Transverse colon (tissue), 4 donors: Measurements from ENCODE around the gene HEPACAM. TPM values are rescaled to one million over a fixed set of nuclear protein-coding genes. Genes with fewer than 3 reads are reported as not detected.

Experiments
- DNase-seq: peaks from one replicate; pipeline ENCODE4 v3.0.0-alpha.2; 2019
- H3K27ac ChIP-seq, 4 donors: fragments of 200-600 bp; sonication (generic); 2 replicates each; pipeline ENCODE4 v1.5.1; 2016 to 2018; ENCODE audit warnings: inconsistent platforms in 4 of 4
- H3K27me3 ChIP-seq: fragments of 200-600 bp; sonication (generic); 2 replicates; pipeline ENCODE4 v1.5.1; 2017; ENCODE audit warnings: inconsistent platforms
- H3K36me3 ChIP-seq, 4 donors: fragments of 200-600 bp; sonication (generic); 2 replicates each; pipeline ENCODE4 v1.5.1; 2017 to 2019; ENCODE audit warnings: inconsistent platforms in 4 of 4
- H3K4me1 ChIP-seq, 4 donors: fragments of 200-600 bp; sonication (generic); 2 replicates each; pipeline ENCODE4 v1.5.1; 2017 to 2020; ENCODE audit warnings: inconsistent platforms in 4 of 4
- H3K4me3 ChIP-seq, 4 donors: fragments of 200-600 bp; sonication (generic); 1 replicate in 1 of 4; 2 replicates in 3 of 4; pipeline versions ENCODE4 v1.5.1 to v1.6.1; 2017 to 2019; ENCODE audit warnings: inconsistent platforms in 4 of 4
- H3K9me3 ChIP-seq, 2 donors: fragments of 200-600 bp; sonication (generic); 2 replicates each; pipeline ENCODE4 v1.5.1; 2017 to 2019; ENCODE audit warnings: inconsistent platforms in 2 of 2
- CTCF ChIP-seq, 5 experiments: fragments of 200-600 bp in 3 of 5; fragments of 450-650 bp in 2 of 5; sonication (generic) in 3 of 5; IDR thresholded peaks; 1 replicate in 2 of 5; 2 replicates in 3 of 5; pipeline ENCODE4 v1.5.1; 2016 to 2017; ENCODE audit warnings: antibody characterized with exemption in 5 of 5, inconsistent platforms in 3 of 5, mild to moderate bottlenecking in 2 of 5, moderate library complexity in 1 of 5
- EP300 ChIP-seq: sonication (generic); formaldehyde crosslinking; IDR thresholded peaks from one replicate; pipeline ENCODE4 v1.6.1; 2017; ENCODE audit warnings: antibody characterized with exemption, low read depth
- POLR2A ChIP-seq: fragments of 450-650 bp; IDR thresholded peaks from one replicate; pipeline ENCODE4 v1.6.1; 2016; ENCODE audit warnings: antibody characterized with exemption, mild to moderate bottlenecking, moderate library complexity
- POLR2AphosphoS5 ChIP-seq, 3 donors: sonication (generic); formaldehyde crosslinking; IDR thresholded peaks; one replicate each; pipeline ENCODE4 v1.6.1; 2016; ENCODE audit warnings: antibody characterized with exemption in 3 of 3
- WGBS, 2 donors: methylation state at CpG; one replicate each; pipeline ENCODE4 v1.1.5; 2018; ENCODE audit warnings: low coverage in 1 of 2; 5-methylcytosine and 5-hydroxymethylcytosine counted together
- in situ Hi-C, 4 donors: fragments of 200-750 bp; cut with MboI; loops; one replicate each; pipeline versions ENCODE4 v1.15.0 to v1.15.1; 2017; ENCODE audit warnings: low sequenced_read_pairs in 3 of 4, low pct_ligation_motif_present in 1 of 4, low pct_unique_long_range_greater_than_20kb in 1 of 4
- intact Hi-C: fragments of 100-400 bp; cut with DNase I; formaldehyde crosslinking; loops from one replicate; pipeline ENCODE4 v1.15.1; 2023; ENCODE audit warnings: low total_unique reads
- total RNA-seq, 4 donors: library from RNA; depleted of rRNA; stranded (reverse); fragments of >200 nt; gene quantifications; one replicate each; pipeline ENCODE4 v1.1.0, GENCODE V29; 2016

The HEPACAM gene
- total RNA-seq, 4 donors from 2014 or later, result 0.14 to 0.37 TPM; not detected in 2

GRCh38 chr11:124869331-124869730, 66.5 kb downstream of the HEPACAM start:
- Histone ChIP-seq H3K36me3 (no peaks in the 10 kb centered on the region), H3K4me3 (no peak overlapping the region), H3K4me1 (peaks cover 8 to 38% (median 14%) of the 10 kb centered on the region in 4 donors), H3K27me3 (peaks cover 98% of the 10 kb centered on the region), H3K9me3 (no peaks in the 10 kb centered on the region), H3K27ac (no peak overlapping the region)
- WGBS, 2 donors, result 7 to 28% methylated on average over 5 to 16 of the region's 16 CpGs
- intact Hi-C loops, result loop anchor here (10.0 kb wide), 1 partner anchor 205 kb away; no protein-coding TSS in a partner anchor
- TF ChIP-seq POLR2AphosphoS5 (IDR thresholded peaks at IDR 0.05) (no peak), EP300 (no peak), POLR2A (no peak), CTCF (IDR thresholded peaks at IDR 0.05) (no peak)
- in situ Hi-C loops, result loop anchor here in 1 of 4 donors (25.0 kb wide), 1 partner anchor 457 kb away; the partner anchor contains the start of gene OR8B4
- DNase-seq, result no peak

Other genes with a start within 250 kb of the HEPACAM start
- gene NRGN, start 196.1 kb downstream of the HEPACAM start, total RNA-seq, result 1 to 10 TPM in 1 of 4 donors, under 1 TPM in 1, not detected in 2; 0.96 to 1.5 TPM
- 100 to 1,000 TPM in 3 of 4 donors, 10 to 100 TPM in 1; 91.3 to 160 (median 108) TPM for gene VSIG2, start 183.8 kb downstream of the HEPACAM start, total RNA-seq
- 10 to 100 TPM in 1 of 4 donors, 1 to 10 TPM in 3; 5.8 to 10.1 (median 6.5) TPM for gene ESAM, start 173.8 kb downstream of the HEPACAM start, total RNA-seq
- 10 to 100 TPM in 2 of 4 donors, 1 to 10 TPM in 2; 8.1 to 40.0 (median 15.1) TPM for gene MSANTD2, start 135.6 kb downstream of the HEPACAM start, total RNA-seq
- gene ROBO3, start 70.6 kb downstream of the HEPACAM start, total RNA-seq, result 10 to 100 TPM in 2 of 4 donors, 1 to 10 TPM in 2; 5.6 to 38.6 (median 17.0) TPM
- 10 to 100 TPM in 1 of 4 donors, 1 to 10 TPM in 3; 4.8 to 31.8 (median 6.4) TPM for gene ROBO4, start 38.2 kb downstream of the HEPACAM start, total RNA-seq
- not detected for gene HEPN1, start 16.8 kb downstream of the HEPACAM start, total RNA-seq
- under 1 TPM in 3 of 4 donors, not detected in 1; 0.64 to 0.82 (median 0.75) TPM for gene CCDC15, start 18.2 kb upstream of the HEPACAM start, total RNA-seq
- gene SLC37A2, start 127.3 kb upstream of the HEPACAM start, total RNA-seq, result 10 to 100 TPM in 1 of 4 donors, 1 to 10 TPM in 3; 2.4 to 20.6 (median 5.9) TPM
- 10 to 100 TPM in 2 of 4 donors, 1 to 10 TPM in 2; 2.6 to 18.2 (median 10.6) TPM for gene TMEM218, start 175.6 kb upstream of the HEPACAM start, total RNA-seq
- gene PKNOX2, start 228.7 kb upstream of the HEPACAM start, total RNA-seq, result 1 to 10 TPM in 1 of 4 donors, under 1 TPM in 2, not detected in 1; 0.27 to 4.8 (median 0.75) TPM